Right lobe of liver (tissue), 6 donors: Measurements from ENCODE around the gene HOXD13. TPM values are rescaled to one million over a fixed set of nuclear protein-coding genes. Genes with fewer than 3 reads are reported as not detected.

Experiments used
- ATAC-seq, 4 donors: fragments of 200-7000 bp; cut with Tn5 transposase; one replicate each; pipeline ENCODE4 v1.9.1; 2020; ENCODE audit warnings: mild to moderate bottlenecking in 4 of 4, moderate library complexity in 4 of 4
- DNase-seq, 3 donors: peaks; one replicate each; pipeline ENCODE4 v3.0.0-alpha.2; 2020
- H3K27ac ChIP-seq, 3 donors: fragments of 200-600 bp; one replicate each; pipeline ENCODE4 v1.8.0; 2022
- H3K27me3 ChIP-seq, 2 donors: fragments of 200-600 bp; one replicate each; pipeline ENCODE4 v1.8.0; 2022
- H3K36me3 ChIP-seq, 4 donors: fragments of 200-600 bp; sonication (generic) in 1 of 4; one replicate each; pipeline versions ENCODE4 v1.5.1 to v1.8.0; 2017 to 2022; ENCODE audit warnings: control low read depth in 1 of 4
- H3K4me1 ChIP-seq, 4 donors: fragments of 200-600 bp; sonication (generic) in 1 of 4; one replicate each; pipeline versions ENCODE4 v1.5.1 to v1.8.0; 2017 to 2022; ENCODE audit warnings: control low read depth in 1 of 4
- H3K4me3 ChIP-seq, 3 donors: fragments of 200-600 bp; one replicate each; pipeline ENCODE4 v1.8.0; 2022
- H3K9me3 ChIP-seq, 4 donors: fragments of 200-600 bp; sonication (generic) in 1 of 4; one replicate each; pipeline versions ENCODE4 v1.5.1 to v1.8.0; 2017 to 2022; ENCODE audit warnings: control low read depth in 1 of 4
- CTCF ChIP-seq, 4 donors: fragments of 200-600 bp in 3 of 4; fragments of 450-650 bp in 1 of 4; IDR thresholded peaks; one replicate each; pipeline versions ENCODE4 v1.5.1 to v1.8.0; 2016 to 2022; ENCODE audit warnings: antibody characterized with exemption in 4 of 4, mild to moderate bottlenecking in 2 of 4
- POLR2A ChIP-seq: fragments of 450-650 bp; IDR thresholded peaks from one replicate; pipeline ENCODE4 v1.6.1; 2017; ENCODE audit warnings: antibody characterized with exemption, mild to moderate bottlenecking
- WGBS: methylation state at CpG from one replicate; pipeline ENCODE4 v1.1.6; 2018; ENCODE audit warnings: low coverage, low lambda C conversion rate; ENCODE audit not compliant: insufficient coverage; ENCODE audit errors: missing lambda C conversion rate; 5-methylcytosine and 5-hydroxymethylcytosine counted together
- intact Hi-C, 2 donors: fragments of 100-400 bp; cut with DNase I; formaldehyde crosslinking; loops; one replicate each; pipeline versions ENCODE4 v1.11.2 to v1.14.1; 2022
- total RNA-seq, 6 experiments: library from RNA; depleted of rRNA in 2 of 6; stranded (reverse); fragments of >200 nt in 2 of 6; fragmentation: NEBNext Ultra II Directional in 3 of 6; extraction: Animal tissue kit (Norgen Biotek cat#: 25700) in 3 of 6; gene quantifications; one replicate each; pipeline versions ENCODE4 v1.1.0 to v1.2.4, GENCODE V29; 2016 to 2023
- donor health status: DM: no; HTN: yes; CAD: no.
- donor health status: DM: no; HTN: no; CAD: no.
- donor health status: DM: no; HTN: no; CAD: no.
- donor health status: DM: no; HTN: yes; CAD: no.
- donor health status: DM: no; HTN: yes; CAD: no.

HOXD13 gene
- total RNA-seq, 6 experiments from 2014 or later = not detected

GRCh38 chr2:176076796-176077195 is 15.7 kb upstream of the HOXD13 start:
- no peak overlapping the region for H3K4me3 ChIP-seq
- DNase-seq (no peak), ATAC-seq (no peak)
- TF ChIP-seq CTCF (IDR thresholded peaks at IDR 0.05) (no peak), POLR2A (no peak)
- no peaks in the 10 kb centered on the region for H3K36me3 ChIP-seq
- intact Hi-C loops = loop anchor here in 1 of 2 donors (10.0 kb wide), 1 partner anchor 392 kb away; no protein-coding TSS in a partner anchor
- 12% methylated on average over 2 of the region's 2 CpGs for WGBS
- peaks cover 0 to 6% (median 0%) of the 10 kb centered on the region in 4 donors for H3K4me1 ChIP-seq
- no peaks in the 10 kb centered on the region for H3K9me3 ChIP-seq
- H3K27me3 ChIP-seq = peaks cover 23 to 83% of the 10 kb centered on the region in 2 donors
- H3K27ac ChIP-seq = no peak overlapping the region

- H3K9me3 ChIP-seq = no peaks in the 10 kb centered on the region
- no peak overlapping the region for H3K27ac ChIP-seq
- peaks cover 33 to 85% of the 10 kb centered on the region in 2 donors for H3K27me3 ChIP-seq
- TF ChIP-seq CTCF (IDR thresholded peaks at IDR 0.05) (no peak), POLR2A (no peak)
- no peak for ATAC-seq
- H3K36me3 ChIP-seq = no peaks in the 10 kb centered on the region
- peaks cover 0 to 6% (median 0%) of the 10 kb centered on the region in 4 donors for H3K4me1 ChIP-seq
- intact Hi-C loops = loop anchor here in 1 of 2 donors (10.0 kb wide), 1 partner anchor 394 kb away; no protein-coding TSS in a partner anchor
- DNase-seq = no peak
- H3K4me3 ChIP-seq = no peak overlapping the region
- 5% methylated on average over 25 of the region's 25 CpGs for WGBS
Observed at GRCh38 chr2:176078541-176079284, 13.8 kb upstream of the HOXD13 start.

- H3K4me3 ChIP-seq = no peak overlapping the region
- no peak for TF ChIP-seq CTCF (IDR thresholded peaks at IDR 0.05)
- TF ChIP-seq POLR2A = no peak
- peaks cover 33 to 83% of the 10 kb centered on the region in 2 donors for H3K27me3 ChIP-seq
- DNase-seq = no peak
- no peak overlapping the region for H3K27ac ChIP-seq
- intact Hi-C loops = loop anchor here in 1 of 2 donors (10.0 kb wide), 1 partner anchor 395 kb away; no protein-coding TSS in a partner anchor
- H3K9me3 ChIP-seq = no peaks in the 10 kb centered on the region
- ATAC-seq = no peak
- peaks cover 0 to 6% (median 0%) of the 10 kb centered on the region in 4 donors for H3K4me1 ChIP-seq
- no peaks in the 10 kb centered on the region for H3K36me3 ChIP-seq
- WGBS = 4% methylated on average over 28 of the region's 30 CpGs
Observed at GRCh38 chr2:176079285-176079830, 13.2 kb upstream of the HOXD13 start.

GRCh38 chr2:176079831-176080539 is 12.5 kb upstream of the HOXD13 start:
- ATAC-seq (peak; percentile 36 to 57 (median 50)), DNase-seq (peak in 1 of 3 donors; percentile 34)
- Histone ChIP-seq H3K4me3 (no peak overlapping the region), H3K4me1 (peaks cover 0 to 6% (median 0%) of the 10 kb centered on the region in 4 donors), H3K9me3 (no peaks in the 10 kb centered on the region), H3K36me3 (no peaks in the 10 kb centered on the region), H3K27ac (no peak overlapping the region), H3K27me3 (peaks cover 33 to 86% of the 10 kb centered on the region in 2 donors)
- 5% methylated on average over 19 of the region's 86 CpGs for WGBS
- TF ChIP-seq CTCF (IDR thresholded peaks at IDR 0.05) = peak; percentile 43 to 69 (median 64)
- no peak for TF ChIP-seq POLR2A
- intact Hi-C loops = loop anchor here (10.0 kb wide), 1 partner anchor 395 kb away; no protein-coding TSS in a partner anchor
